Eye (tissue), 1 donor: ENCODE data around the gene TTL.
"Not testable (repeated sequence)": the region's sequence is repeated elsewhere in the genome, so short reads cannot be mapped to it uniquely, and the experiment has no call there.

ENCODE experiments used
- DNase-seq: peaks from one replicate; pipeline ENCODE4 v3.0.0-alpha.2; 2015

The TTL gene

DNA sequence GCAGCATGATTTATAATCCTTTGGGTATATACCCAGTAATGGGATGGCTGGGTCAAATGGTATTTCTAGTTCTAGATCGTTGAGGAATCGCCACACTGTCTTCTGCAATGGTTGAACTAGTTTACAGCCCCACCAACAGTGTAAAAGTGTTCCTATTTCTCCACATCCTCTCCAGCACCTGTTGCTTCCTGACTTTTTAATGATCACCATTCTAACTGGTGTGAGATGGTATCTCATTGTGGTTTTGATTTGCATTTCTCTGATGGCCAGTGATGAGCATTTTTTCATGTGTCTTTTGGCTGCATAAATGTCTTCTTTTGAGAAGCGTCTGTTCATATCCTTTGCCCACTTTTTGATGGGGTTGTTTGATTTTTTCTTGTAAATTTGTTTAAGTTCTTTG, 42.3 kb downstream of the TTL start:
- DNase-seq, result not testable (repeated sequence)

- no peak for DNase-seq
These were observed 46.6 kb downstream of the TTL start for GRCh38 chr2:112528541-112528940.

GRCh38 chr2:112529757-112530156, 47.8 kb downstream of the TTL start:
- DNase-seq, result no peak

GRCh38 chr2:112530728-112531127, 48.8 kb downstream of the TTL start:
- DNase-seq, result no peak

DNA sequence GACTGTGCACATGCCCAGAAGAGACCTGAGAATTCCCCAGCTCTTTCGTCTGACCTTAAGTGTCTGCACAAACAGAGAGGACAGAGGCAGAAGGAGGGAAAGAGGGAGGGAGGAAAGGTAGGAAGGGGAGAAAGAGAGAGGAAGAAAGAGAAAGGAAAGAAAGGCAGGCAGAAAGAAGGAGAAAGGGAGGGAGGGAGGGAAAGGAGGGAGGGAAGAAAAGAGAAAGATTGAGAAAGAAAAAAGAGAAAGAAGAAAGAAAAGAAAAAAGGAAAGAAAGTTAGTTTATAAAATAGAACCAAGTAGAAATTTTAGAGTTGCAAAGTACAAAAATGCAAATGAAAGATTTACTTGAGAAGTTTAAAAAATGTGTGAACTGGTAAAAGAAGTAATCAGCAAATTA, 52.9 kb downstream of the TTL start:
- DNase-seq, result no peak

- not testable (repeated sequence) for DNase-seq
These were observed 54.7 kb downstream of the TTL start for GRCh38 chr2:112536665-112537064.

- DNase-seq, result no peak
These were observed 57.4 kb downstream of the TTL start for GRCh38 chr2:112539306-112539705.

- DNase-seq, result no peak
These were observed 59.0 kb downstream of the TTL start for GRCh38 chr2:112540906-112541305.

- no peak for DNase-seq
These were observed 59.6 kb downstream of the TTL start for GRCh38 chr2:112541315-112542122.

- peak; percentile 95 for DNase-seq
These were observed 60.4 kb downstream of the TTL start, which contains the start of gene POLR1B for GRCh38 chr2:112542123-112542983. TSS of gene POLR1B (plus strand) at chr2:112542465. CDS start at chr2:112542495, 30 bp downstream.

DNA sequence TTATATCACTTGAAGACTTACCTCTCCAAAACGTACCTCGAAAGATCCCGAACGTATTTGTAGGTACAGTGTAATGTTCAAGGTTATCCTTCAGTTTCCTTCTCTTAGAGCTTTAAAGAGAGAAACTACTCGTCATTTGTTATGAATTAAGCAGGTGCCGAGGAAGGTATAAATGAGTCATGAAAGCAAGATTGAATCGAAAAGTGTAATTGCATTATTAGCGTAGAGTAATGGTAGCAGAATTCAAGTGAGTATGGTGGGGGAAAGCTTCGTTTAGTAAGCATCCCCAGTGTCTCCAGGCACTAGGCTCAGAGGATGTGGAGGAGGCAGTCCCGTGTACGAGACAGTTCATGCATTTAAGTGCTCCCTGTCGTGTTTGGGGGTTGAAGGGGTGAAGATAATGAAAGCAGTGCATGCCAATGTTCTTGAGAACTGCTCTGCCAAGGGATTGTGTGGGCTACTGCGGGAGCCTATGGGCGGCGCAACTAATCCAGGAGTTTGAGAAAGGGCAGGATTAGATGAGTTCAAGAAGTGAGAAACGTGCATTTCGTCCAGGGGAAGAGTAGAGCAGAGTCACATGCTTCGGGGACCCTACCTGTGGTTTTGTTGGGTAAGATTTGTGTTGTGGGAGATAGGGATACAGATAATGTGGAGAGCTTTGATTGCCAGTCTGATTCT, 61.2 kb downstream of the TTL start:
- peak; percentile 7 for DNase-seq

- DNase-seq, result no peak
These were observed 65.4 kb downstream of the TTL start for GRCh38 chr2:112547333-112547732.

- no peak for DNase-seq
These were observed 67.0 kb downstream of the TTL start for GRCh38 chr2:112548980-112549379.

GRCh38 chr2:112566104-112566503, 84.1 kb downstream of the TTL start:
- DNase-seq, result no peak

GRCh38 chr2:112566508-112566907, 84.6 kb downstream of the TTL start:
- DNase-seq, result not testable (repeated sequence)

GRCh38 chr2:112572005-112572404, 90.0 kb downstream of the TTL start:
- DNase-seq, result no peak

DNA sequence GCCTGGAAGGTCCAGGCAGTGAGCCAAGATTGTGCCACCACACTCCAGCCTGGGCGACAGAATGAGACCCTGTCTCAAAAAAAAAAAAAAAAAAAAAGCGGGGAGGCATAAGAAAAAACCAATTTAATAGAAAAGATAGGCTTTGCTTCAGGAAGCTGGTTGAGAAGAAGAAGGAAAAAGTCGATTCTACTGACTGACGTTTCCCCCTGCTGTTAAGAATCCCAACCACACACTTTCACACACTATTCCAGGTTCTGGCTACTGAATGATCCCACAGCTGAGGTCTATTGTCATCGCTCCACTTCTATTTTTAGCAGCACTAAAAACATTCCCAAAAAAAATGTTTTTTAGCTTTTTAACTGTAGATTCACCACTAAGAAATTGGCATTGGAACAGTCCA, 95.8 kb downstream of the TTL start:
- DNase-seq, result no peak

DNA sequence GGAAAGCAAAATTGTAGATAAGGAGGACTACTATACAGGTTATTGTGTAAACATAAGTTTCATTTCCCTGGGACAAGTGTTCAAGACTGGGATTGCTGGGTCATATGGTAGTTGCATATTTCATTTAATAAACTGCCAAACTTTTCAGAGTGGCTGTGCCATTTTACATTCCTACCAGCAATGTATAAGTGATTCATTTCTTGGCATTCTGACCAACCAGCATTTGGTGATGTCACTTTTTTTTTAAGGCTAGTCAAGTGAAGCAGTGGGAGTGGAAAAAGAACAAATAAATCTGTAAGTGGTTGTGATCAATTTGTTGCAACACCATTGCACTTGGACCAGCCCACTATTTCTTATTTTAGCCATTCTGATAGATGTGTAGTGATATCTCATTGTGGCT, 97.3 kb downstream of the TTL start:
- peak; percentile 35 for DNase-seq

GRCh38 chr2:112580084-112580483, 98.1 kb downstream of the TTL start:
- no peak for DNase-seq

DNA sequence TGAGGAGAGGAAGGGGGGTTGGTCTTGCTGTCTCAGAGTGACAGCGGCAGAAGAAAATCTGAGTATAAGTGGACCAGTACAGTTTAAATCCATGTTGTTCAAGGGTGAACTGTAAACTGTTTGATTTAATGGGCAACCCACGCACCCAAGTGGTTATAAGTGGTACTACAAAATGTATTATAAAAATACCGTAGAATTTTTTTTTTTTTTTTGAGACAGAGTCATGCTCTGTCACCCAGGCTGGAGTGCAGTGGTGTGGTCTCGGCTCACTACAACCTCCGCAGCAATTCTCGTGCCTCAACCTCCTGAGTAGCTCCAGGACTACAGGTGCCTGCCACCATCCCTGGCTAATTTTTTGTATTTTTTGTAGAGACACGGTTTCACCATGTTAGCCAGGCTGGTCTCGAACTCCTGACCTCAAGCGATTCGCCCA, 100.4 kb downstream of the TTL start:
- peak; percentile 83 for DNase-seq

GRCh38 chr2:112583497-112584133, 101.7 kb downstream of the TTL start:
- DNase-seq, result no peak

GRCh38 chr2:112584134-112584890, 102.4 kb downstream of the TTL start, which contains the start of gene CHCHD5:
TSS of gene CHCHD5 (plus strand) at chr2:112584609. CDS start at chr2:112584648, 39 bp downstream.
- DNase-seq, result peak; percentile 97
